IPS-15b (cell line): Measurements from ENCODE around the gene ABHD2.

Experiments
- H3K27me3 ChIP-seq: one replicate; pipeline ENCODE4 v1.6.1; 2013; ENCODE audit warnings: low read length; ENCODE audit not compliant: control insufficient read depth, insufficient read depth
- H3K36me3 ChIP-seq: one replicate; pipeline ENCODE4 v1.6.1; 2013; ENCODE audit warnings: low read length; ENCODE audit not compliant: control insufficient read depth, insufficient read depth
- H3K4me1 ChIP-seq: one replicate; pipeline ENCODE4 v1.6.1; 2013; ENCODE audit warnings: mild to moderate bottlenecking, low read length; ENCODE audit not compliant: control insufficient read depth, insufficient read depth
- H3K4me3 ChIP-seq: one replicate; pipeline ENCODE4 v1.5.1; 2013; ENCODE audit warnings: low read depth, low read length
- H3K9ac ChIP-seq: one replicate; pipeline ENCODE4 v1.6.1; 2013; ENCODE audit warnings: low read depth, mild to moderate bottlenecking, low read length
- H3K9me3 ChIP-seq: one replicate; pipeline ENCODE4 v1.6.1; 2013; ENCODE audit warnings: mild to moderate bottlenecking, low read length; ENCODE audit not compliant: control insufficient read depth, insufficient read depth

Gene ABHD2

DNA sequence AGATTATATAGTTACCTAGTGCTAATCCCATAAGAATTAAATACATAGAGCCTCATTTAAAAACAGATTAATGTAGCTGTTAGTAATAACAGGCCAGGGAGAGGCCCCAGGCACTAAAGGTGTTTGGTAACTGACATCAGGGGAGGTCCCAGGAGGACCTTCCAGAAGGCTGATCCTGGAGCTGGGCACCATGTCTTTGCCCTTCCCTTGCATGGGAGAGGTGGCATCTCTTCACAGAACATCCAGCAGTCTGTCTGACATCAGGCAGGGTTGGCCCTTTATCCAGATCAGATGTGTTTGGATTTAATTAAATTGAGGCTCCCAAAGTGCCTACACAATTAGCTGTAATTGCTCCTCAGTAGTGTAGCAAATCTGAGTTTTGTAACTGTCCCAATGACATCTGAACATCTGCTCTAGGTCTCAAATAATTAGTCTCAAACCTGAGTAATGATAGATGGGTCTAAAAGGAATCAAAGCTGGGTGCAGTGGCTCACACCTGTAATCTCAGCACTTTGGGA is 80.1 kb downstream of the ABHD2 start:
- Histone ChIP-seq H3K4me3 (no peak overlapping the region), H3K36me3 (no peaks in the 10 kb centered on the region), H3K4me1 (peaks cover 6% of the 10 kb centered on the region), H3K9me3 (no peaks in the 10 kb centered on the region), H3K27me3 (no peaks in the 10 kb centered on the region), H3K9ac (no peak overlapping the region)

DNA sequence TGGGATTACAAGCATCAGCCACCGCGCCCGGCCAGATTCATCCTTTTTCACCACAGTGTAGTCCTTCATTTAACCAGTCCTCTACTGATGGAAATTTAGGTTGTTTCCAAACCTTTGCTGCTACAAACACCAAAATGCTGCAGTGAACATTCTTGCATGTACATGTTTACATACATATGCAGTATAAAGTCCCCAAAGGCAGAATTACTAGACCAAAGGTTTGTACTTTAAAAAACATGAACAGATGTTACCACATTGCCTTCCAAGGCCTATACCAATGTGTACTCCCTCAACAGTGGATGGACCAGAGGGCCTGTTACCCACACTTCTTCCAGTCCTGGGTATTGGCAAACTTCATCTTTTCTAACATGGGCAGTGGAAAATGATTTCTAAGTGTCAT is 82.1 kb downstream of the ABHD2 start:
- Histone ChIP-seq H3K9me3 (no peaks in the 10 kb centered on the region), H3K4me1 (peaks cover 6% of the 10 kb centered on the region), H3K27me3 (no peaks in the 10 kb centered on the region), H3K4me3 (no peak overlapping the region), H3K9ac (no peak overlapping the region), H3K36me3 (no peaks in the 10 kb centered on the region)

GRCh38 chr15:89171136-89172072 is 83.1 kb downstream of the ABHD2 start:
- Histone ChIP-seq H3K4me1 (peaks cover 6% of the 10 kb centered on the region), H3K36me3 (no peaks in the 10 kb centered on the region), H3K27me3 (no peaks in the 10 kb centered on the region), H3K4me3 (no peak overlapping the region), H3K9ac (no peak overlapping the region), H3K9me3 (no peaks in the 10 kb centered on the region)

GRCh38 chr15:89172921-89173320 is 84.7 kb downstream of the ABHD2 start:
- H3K9ac ChIP-seq = no peak overlapping the region
- H3K9me3 ChIP-seq = no peaks in the 10 kb centered on the region
- no peaks in the 10 kb centered on the region for H3K4me1 ChIP-seq
- no peak overlapping the region for H3K4me3 ChIP-seq
- H3K27me3 ChIP-seq = no peaks in the 10 kb centered on the region
- no peaks in the 10 kb centered on the region for H3K36me3 ChIP-seq

GRCh38 chr15:89174476-89174875 is 86.2 kb downstream of the ABHD2 start:
- H3K36me3 ChIP-seq = no peaks in the 10 kb centered on the region
- H3K27me3 ChIP-seq = no peaks in the 10 kb centered on the region
- H3K4me3 ChIP-seq = no peak overlapping the region
- H3K9me3 ChIP-seq = no peaks in the 10 kb centered on the region
- H3K4me1 ChIP-seq = no peaks in the 10 kb centered on the region
- no peak overlapping the region for H3K9ac ChIP-seq

- no peak overlapping the region for H3K9ac ChIP-seq
- H3K4me1 ChIP-seq = no peaks in the 10 kb centered on the region
- H3K4me3 ChIP-seq = no peak overlapping the region
- no peaks in the 10 kb centered on the region for H3K36me3 ChIP-seq
- H3K9me3 ChIP-seq = no peaks in the 10 kb centered on the region
- no peaks in the 10 kb centered on the region for H3K27me3 ChIP-seq
Measured at GRCh38 chr15:89175617-89176191, 87.4 kb downstream of the ABHD2 start.

DNA sequence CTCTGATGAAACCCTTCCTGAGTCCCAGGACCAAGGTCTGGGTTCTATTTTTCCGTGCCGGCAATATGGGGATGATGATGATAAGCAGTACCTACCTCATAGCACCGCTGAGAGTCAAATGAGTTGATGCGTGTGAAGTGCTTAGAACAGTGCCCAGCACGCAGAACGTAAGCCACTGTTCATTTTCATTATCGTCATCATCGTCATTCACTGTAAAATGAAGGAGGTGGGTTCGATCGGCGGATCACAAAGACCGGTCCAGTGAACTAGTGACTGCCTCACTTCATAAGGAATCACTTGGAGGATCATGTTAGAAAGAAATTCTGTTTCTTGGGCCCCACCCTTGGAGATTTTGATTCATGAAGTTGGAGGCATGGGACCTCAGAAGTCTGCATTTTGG is 88.9 kb downstream of the ABHD2 start:
- Histone ChIP-seq H3K27me3 (no peaks in the 10 kb centered on the region), H3K36me3 (no peaks in the 10 kb centered on the region)

GRCh38 chr15:89177633-89178306 is 89.5 kb downstream of the ABHD2 start:
- Histone ChIP-seq H3K9ac (no peak overlapping the region), H3K27me3 (no peaks in the 10 kb centered on the region), H3K4me1 (no peaks in the 10 kb centered on the region), H3K4me3 (no peak overlapping the region), H3K9me3 (no peaks in the 10 kb centered on the region), H3K36me3 (no peaks in the 10 kb centered on the region)

More for the DNA sequence above, 88.9 kb downstream of the ABHD2 start:
- Histone ChIP-seq H3K9ac (no peak overlapping the region), H3K4me1 (no peaks in the 10 kb centered on the region), H3K9me3 (no peaks in the 10 kb centered on the region), H3K4me3 (no peak overlapping the region)

DNA sequence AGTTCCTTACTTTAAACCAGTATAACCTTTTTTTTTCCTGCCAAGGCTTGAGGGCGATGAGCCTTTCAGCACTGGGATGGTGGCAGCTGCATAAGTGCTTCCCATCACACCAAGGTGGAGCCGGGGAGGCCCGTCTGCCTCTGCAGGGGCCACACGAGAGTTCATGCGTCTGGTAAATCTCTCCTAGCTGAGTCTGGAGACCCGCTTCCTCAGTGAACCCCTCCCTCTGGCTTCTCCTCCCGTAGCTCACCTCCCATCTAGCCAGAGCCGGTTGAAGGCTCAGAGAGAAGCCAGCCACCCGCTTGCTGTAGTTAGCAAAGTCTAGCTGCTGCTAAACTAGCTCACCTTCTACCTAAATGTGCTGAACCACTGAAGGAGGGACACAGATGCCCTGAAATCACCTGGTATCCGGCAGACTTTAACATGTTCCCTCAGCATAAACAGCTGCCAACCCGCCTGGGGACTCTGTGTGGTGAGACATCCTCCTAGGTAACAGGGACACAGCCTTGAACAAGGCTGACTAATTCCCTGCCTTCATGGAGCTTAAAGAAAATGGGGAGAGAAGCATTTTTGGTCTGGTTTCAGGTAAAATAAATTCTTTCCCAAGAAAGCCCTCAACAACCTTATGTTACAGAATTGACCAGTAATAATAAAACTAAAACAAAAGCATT is 90.2 kb downstream of the ABHD2 start:
- no peaks in the 10 kb centered on the region for H3K27me3 ChIP-seq
- no peaks in the 10 kb centered on the region for H3K4me1 ChIP-seq
- H3K9me3 ChIP-seq = no peaks in the 10 kb centered on the region
- H3K9ac ChIP-seq = no peak overlapping the region
- no peaks in the 10 kb centered on the region for H3K36me3 ChIP-seq
- H3K4me3 ChIP-seq = no peak overlapping the region

DNA sequence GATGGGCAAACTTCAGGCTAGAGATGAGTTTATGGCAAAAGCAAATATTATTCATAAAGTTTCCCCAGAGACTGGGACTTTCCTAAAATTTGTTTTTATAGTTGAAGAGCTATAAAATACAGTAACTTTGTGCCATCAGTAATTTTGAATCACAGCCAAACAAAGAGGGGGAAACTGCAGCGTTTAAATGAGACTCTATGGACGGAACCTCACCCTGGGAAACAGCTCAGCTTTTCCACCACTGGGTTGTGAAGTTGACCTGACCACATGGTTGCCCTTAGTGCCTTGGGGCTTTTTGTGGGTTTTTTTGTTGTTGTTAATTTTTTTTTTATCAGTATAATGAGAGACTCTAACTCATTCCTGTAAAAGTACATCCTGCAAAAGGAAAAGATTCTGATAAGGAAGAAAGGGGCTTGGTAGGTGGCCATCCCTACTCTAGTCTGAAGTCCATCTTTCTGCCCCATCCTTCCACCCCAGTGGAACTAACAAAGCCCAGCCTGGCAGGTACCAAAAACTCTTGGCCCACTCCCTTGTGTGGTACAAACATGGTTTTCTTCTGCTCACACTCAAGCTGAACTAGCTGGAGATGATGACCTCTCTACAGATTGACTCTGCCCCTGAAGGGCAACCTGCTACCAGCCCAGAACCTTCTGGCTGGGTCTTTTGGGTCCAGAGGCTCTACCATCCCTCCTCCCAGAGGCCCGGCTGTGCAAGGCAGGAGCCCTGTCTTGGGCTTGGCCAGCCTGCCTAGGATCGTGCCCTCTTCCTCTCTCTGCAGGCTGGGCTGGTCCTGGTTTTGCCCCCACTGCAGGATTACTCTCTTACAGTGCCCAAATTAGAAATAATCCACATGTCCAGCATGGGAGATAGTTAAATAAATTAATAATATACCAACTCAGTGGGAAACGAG is 92.0 kb downstream of the ABHD2 start:
- no peak overlapping the region for H3K9ac ChIP-seq
- no peaks in the 10 kb centered on the region for H3K36me3 ChIP-seq
- no peak overlapping the region for H3K4me3 ChIP-seq
- H3K9me3 ChIP-seq = no peaks in the 10 kb centered on the region
- H3K4me1 ChIP-seq = no peaks in the 10 kb centered on the region
- no peaks in the 10 kb centered on the region for H3K27me3 ChIP-seq
